HG03558 (cell line): ENCODE data around the gene TLK1.
"Not testable (repeated sequence)": the region's sequence is repeated elsewhere in the genome, so short reads cannot be mapped to it uniquely, and the experiment has no call there.

Source experiments
- ATAC-seq: cut with Tn5 transposase; IDR thresholded peaks from one replicate; pipeline ENCODE4 v1.9.1; 2021; ENCODE audit warnings: moderate number of reproducible peaks; ENCODE audit not compliant: unreplicated experiment; ENCODE audit errors: extremely low read depth

The TLK1 gene

DNA sequence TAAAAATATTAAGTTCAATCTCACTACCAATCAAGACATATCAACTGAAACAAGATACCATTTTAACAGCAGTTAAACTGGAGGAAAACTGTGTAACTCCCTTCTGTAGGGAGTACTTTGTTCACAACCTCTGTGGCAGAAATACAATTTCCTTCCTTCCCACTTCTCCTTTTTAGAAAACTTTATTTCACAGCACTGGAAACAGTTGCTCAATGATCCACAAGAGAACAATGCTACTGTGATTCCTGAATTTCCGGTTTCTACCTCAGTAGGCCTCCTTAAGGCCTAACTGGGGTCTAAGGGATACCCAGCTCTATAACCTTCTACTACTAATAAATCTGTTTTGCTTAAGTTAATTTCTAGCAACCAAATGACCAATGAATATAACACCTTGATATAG, 14.1 kb downstream of the TLK1 start:
- no peak for ATAC-seq

DNA sequence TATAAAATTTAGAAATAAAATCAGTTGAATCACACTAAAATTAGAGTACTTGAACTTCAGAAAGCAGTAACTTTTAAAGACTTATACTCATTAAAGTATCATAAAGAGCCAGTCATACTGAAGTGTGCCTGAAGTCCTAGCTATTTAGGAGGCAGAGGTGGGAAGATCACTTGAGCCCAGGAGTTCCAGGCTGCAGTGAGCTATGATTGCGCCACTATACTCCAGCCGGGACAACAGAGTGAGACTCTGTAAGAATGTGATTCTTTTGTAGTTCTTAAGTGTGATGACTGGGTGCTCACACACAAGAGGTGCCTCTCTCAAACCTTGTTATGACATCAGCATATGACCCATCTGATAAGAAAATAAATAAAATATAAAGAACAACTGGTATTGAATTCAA, 14.6 kb downstream of the TLK1 start:
- ATAC-seq = no peak

DNA sequence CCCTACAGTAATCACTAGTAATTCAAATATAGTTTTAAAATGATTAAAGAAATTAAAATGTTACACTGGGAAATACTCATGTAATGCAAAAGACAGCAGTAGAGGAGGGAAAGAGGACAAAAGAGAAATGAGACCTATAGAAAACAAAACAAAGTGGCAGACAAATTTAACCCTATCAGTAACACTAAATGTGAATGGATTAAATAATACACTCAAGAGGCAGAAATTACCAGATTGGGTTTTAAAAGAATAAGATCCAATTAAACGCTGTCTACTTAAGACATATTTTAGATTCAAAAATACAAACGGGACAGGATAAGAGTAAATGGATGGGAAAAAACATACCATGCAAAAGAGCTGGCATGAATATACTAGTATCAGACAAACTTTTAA, 17.0 kb downstream of the TLK1 start:
- ATAC-seq = no peak

DNA sequence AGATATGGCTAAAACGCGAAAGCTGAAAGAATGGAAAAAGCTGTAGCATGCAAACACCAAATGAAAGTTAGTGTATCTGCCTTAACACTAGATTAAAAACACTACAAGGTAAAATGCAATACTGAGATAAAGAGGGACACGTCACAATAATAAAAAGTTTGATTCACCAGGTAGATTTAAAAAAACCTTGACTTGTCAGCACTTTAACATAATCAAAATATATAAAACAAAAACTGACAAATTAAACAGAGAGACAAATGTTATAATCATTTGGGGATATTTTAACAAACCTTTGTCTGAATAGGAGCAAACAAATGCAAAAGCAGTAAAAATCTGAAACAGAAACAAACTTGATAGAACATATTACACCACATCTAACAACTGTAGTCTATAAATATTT, 18.3 kb downstream of the TLK1 start:
- no peak for ATAC-seq

DNA sequence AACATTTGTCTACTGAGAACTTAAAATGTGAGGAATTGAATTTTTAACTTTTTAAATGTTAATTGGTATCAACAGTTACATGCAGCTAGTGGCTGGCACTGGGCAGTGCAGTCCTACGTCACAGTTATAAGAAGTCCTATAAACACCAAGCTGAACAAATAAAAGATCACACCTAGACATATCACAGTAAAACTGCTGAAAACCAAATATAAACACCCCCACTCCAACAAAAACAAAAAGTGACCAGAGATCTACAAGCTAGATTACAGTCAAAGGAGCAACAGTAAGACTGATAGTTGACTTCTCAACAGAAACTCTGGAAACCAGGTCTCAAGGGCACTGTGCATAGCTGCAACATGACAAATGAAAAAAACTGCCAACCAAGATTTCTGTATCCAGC, 19.4 kb downstream of the TLK1 start:
- ATAC-seq = no peak

DNA sequence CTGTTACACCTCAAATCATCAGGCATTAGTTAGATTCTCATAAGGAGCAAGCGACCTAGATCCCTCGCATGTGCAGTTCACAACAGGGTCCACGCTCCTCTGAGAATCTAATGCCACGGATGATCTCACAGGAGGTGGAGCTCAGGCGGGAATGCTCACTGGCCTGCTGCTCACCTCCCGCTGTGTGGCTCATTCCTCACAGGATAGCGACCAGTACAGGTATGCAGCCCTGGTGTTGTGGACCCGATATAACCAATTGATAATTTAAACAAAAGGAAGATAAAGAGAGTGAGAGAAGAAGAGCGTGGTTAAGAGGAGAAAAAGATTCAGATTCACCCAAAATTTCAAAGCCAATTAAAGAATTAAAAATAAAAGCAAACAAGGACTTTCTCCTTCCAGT, 20.8 kb downstream of the TLK1 start:
- no peak for ATAC-seq

DNA sequence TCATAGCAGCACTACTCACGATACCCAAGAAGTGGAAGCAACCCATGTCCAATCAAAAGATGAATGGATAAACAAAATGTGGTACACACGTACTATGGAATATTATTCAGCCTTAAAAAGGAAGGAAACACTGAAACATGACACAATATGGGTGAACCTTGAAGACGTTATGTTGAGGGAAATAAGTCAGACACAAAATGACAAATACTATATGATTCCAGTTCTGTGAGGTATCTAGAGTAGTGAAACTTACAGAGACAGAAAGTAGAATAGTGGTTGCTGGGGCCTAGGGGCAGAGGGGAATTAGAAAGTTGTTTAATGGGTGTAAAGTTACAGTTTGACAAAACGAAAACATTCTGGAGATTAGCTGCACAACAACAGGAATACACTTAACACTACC, 24.7 kb downstream of the TLK1 start:
- ATAC-seq = peak; percentile 70

DNA sequence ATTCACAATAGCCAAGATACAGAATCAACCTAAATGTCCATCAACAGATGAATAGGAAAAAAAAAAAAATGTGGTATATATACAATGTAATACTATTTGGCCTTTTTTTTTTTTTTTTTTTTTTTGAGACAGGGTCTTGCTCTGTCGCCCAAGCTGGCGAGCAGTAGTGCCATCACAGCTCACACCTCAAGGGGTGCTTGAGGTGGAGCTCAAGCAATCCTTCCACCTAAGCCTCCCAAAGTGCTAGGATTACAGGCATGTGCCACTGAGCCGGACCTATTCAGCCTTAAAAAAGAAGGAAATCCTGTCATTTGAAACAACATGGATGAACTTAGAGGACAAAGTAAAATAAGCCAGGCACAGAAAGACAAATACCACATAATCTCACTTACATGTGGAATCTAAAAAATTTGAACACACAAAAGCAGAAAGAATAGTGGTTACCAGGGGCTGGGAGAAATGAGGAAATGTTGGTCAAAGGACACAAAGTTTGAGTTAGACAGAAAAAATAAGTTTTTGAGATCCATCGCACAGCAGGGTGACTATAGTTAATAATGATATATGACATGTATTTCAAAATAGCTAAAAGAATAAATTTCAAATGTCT, 26.0 kb downstream of the TLK1 start:
- no peak for ATAC-seq

DNA sequence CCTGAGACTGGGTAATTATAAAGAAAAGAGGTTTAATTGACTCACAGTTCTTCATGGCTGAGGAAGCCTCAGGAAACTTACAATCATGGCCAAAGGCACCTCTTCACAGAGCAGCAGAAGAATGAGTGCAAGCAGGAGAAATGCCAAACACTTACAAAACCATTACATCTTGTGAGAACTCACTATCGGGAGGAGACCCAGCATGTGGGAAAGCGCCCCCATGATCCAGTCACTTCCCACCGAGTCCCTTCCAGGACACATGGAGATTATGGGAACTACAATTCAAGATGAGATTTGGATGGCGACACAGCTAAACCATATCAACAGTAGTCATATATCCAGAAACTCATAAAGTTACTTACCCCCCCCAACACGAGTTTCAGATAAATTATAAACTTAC, 28.6 kb downstream of the TLK1 start:
- no peak for ATAC-seq

DNA sequence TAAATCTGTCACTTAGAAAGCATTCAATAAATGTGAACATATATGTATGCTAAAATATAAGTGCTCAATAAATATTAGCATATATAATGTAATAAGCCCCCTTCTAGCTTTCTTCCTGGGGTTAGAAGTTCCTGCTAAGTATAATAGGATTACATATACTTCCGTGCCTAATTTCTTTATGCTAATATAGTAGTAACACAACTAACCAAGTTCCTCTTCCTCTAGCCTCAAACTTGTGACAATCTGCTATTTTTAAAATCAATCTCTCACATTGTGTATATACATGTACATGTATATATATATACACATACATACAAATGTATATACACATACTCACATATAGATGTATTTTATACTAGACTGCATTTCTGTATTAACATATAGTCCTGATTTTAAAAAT, 32.2 kb downstream of the TLK1 start:
- ATAC-seq = no peak

DNA sequence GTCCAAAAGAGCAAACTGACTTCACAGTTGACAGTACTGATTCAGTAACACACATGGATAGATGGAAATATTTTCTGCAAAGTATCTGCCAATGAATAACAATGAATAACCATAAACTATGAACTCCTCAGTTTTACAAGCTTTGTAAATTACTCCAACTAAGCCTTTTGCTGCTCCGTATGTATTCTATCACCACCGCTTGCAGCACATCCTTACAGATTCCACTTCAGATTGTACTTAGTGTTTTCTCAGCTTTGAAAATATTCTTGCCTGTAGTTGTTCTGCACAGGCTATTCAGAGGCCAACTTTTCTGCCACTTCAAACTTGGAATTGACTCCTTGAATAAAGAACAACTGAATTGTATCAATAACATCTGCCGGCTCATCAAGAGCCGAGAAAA, 36.2 kb downstream of the TLK1 start:
- no peak for ATAC-seq

DNA sequence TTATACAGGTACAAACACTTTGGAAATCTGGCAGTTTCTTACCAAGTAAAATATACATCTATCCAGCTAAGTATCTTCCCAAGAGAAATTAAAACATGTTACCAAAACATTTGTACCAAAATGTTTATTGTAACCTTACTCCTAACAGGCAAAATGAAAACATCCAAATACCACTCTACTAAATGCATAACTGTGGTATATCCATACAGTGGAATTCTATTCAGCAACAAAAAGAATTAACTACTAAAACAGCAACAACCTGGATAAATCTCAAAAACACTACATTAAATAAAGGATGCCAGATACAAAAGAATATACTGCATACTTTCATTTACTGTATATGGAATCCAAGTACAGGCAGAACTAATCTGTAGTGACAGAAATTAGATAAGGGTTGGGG, 51.1 kb downstream of the TLK1 start:
- no peak for ATAC-seq

DNA sequence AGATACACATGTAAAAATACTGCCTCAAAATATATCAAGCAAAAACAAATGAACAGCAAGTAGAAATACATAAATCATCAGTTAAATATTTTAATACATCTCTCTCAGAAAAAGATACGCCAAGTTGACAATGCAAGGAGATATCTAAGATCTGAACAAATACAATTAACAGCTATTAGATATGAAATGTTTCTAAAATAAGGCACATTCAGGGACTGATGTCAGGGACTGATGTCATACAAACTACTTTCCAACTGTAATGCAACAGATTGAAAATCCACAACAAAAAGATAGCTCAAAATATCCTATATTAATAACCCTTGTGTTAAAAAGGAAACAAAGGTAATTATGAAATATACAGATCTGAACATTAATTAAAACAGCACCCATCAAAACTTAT, 51.7 kb downstream of the TLK1 start:
- no peak for ATAC-seq

DNA sequence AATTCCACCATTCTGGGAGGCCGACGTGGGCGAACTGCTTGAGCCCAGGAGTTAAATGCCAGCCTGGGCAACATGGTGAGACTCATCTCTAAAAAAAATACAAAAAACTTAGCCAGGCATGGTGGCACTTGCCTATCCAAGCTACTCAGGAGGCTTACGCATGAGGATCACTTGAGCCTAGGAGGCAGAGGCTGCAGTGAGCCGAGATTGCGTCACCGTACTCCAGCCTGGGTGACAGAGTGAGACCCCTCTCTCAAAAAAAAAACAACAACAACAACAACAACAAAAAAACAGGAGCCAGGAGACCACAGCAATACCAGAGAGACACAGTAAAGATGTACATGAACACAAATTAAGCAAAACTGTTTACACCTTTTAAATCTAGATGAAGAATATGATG, 52.9 kb downstream of the TLK1 start:
- ATAC-seq = no peak

DNA sequence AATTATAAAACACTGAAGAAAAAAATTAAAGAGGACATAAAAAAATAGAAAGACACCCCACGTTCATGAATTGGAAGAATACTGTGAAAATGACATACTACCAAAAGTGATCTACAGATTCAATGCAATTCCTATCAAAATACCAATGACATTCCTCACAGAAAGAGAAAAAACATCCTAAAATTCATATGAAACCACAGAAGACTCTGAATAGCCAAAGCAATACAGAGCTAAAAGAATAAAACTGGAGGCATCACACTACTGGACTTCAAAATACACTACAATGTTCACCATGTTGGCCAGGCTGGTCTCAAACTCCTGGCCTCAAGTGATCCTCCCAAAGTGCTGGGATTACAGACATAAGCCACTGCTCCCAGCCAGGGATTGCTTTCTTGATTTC, 56.3 kb downstream of the TLK1 start:
- no peak for ATAC-seq

DNA sequence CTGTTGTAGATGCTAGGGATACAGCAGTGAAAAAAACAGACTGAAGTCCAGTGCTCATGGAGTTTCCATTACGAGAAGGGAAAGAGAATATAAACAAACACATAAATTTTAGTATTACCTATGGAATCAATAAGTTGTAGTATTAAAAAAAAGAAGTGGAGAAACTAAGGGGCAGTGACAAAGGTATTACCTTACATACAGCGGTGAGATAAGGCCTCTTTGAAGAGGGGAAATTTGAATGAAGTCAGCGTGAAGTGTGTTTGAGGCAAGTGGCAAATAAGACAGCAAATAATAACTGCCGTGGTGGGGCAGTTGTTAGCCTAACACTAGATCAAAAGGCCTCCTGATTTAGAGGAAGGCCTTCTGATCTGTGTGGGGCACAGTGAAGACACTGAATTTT, 57.9 kb downstream of the TLK1 start:
- ATAC-seq = no peak

DNA sequence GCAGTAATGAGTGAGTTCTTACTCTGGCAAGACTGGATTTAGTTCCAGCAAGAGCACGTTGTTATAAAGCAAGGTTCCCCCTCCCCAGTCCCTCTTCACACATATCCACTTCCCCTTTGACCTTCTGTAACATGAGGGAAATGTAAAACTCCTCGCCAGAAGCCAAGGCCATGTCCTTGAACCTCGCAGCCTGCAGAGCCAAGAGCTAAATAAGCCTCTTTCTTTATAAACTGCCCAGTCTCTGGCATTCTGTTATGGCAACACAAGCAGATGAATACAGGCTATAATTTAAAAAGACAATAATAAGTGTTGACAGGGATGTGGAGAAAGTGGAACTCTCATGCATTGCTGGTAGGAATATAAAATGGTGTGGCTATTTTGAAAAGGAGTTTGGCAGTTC, 60.3 kb downstream of the TLK1 start:
- ATAC-seq = no peak

DNA sequence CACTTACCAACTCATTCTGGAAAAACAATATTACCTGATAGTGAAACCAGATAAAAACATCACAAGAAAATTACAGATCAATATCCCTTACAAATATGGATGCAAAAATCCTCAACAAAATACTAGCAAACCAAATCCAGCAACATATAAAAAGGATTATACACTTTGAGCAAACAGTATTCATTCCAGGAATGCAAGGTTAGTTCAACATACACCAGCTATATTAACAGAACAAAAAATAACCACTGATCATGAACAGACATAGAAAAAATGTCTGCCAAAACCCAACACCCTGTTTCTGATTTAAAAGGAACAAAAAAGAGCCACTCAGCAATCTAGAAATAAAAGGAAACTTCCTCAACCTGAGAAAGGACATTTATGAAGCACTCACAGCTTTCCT, 62.1 kb downstream of the TLK1 start:
- ATAC-seq = no peak

DNA sequence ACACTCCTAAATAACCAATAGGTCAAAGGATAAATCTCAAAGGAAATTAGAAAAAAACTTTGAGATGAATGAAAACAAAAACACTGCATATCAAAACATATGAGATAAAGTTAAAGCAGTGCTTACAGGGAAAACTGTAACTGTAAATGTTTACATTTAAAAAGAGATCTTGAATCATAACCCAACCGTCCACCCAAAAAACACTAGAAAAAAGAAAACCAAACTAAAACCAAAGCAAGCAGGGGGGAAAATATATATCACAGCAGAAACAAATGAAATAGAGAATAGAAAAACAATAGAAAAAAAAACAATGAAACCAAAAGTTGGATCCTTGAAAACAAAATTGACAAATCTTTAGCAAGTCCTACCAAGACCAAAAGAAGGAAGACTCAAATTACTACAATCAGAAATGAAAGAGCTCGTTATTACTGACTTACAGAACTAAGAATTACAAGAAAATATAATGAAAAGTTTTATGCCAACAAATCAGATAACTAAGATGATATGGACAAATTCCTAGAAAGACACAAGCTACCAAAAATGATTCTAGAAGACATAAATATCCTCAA, 65.6 kb downstream of the TLK1 start:
- ATAC-seq = no peak

DNA sequence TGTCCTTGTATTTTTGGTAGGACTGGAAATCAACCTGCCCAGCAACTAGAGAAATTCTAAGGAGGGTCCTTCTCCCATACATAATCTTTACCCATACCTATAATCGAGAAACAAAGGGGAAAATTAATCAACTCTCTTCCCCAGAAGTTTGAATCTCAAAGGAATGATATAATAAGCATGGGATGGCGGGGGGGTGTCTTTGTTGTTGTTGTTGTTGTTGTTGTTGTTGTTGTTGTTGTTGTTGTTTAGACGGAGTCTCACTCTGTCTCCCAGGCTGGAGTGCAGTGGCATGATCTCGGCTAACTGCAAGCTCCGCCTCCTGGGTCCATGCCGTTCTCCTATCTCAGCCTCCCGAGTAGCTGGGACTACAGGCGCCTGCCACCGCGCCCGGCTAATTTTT, 69.2 kb downstream of the TLK1 start:
- ATAC-seq = not testable (repeated sequence)

DNA sequence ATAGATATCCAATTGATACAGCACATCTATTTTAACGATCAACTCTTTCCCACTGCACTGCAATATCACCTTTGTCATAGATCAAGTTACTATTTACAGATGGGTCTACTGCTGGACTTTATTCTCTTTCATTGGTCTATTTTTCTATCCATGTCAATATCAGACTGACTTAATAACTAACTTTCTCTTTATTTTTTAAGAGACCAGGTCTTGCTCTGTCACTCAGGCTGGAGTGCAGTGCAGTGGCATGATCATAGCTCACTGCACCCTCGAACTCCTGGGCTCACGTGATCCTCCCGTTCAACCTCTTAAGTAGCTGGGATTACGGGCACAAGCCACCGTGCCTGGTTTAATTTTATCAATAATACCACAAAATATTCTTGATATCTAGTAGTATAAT, 71.2 kb downstream of the TLK1 start:
- no peak for ATAC-seq

DNA sequence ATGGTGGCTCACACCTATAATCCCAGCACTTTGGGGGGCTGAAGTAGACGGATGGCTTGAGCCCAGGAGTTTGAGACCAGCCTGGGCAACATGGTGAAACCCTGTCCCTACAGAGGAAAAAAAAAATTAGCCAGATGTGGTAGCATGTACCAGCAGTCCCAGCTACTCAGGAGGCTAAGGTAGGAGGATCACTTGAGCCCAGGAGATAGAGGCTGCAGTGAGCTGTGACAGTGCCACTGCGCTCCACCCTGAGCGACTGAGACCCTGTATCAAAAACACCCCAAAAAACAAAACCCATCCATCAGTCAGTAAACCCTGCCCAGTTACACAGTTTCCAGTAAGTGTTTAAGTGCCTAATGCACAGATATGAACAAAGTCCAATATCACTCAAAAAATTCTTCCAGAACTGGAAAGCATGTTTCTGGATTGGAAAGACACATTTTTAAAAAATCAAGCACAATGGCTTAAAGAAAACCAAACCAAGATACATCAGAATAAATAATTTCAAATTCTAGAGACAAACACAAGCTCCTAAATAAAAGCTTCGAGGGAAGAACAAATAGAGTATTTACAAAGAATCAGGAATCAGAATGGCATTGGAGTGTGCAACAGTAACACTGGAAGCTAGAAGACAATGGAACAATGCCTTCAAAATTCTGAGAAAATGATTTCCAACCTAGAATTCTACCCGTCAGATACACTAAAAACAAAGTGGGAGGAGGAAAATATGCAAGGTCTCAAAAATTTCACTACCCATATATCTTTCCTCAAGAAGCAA, 72.4 kb downstream of the TLK1 start:
- ATAC-seq = no peak
